8988T (cell line): Measurements from ENCODE around the gene TRAPPC2B.
A peak's percentile ranks its signal among the peaks of the same experiment; 100 is the strongest.

Experiments
- DNase-seq: peaks from one replicate; pipeline ENCODE4 v3.0.0; 2011

The TRAPPC2B gene

DNA sequence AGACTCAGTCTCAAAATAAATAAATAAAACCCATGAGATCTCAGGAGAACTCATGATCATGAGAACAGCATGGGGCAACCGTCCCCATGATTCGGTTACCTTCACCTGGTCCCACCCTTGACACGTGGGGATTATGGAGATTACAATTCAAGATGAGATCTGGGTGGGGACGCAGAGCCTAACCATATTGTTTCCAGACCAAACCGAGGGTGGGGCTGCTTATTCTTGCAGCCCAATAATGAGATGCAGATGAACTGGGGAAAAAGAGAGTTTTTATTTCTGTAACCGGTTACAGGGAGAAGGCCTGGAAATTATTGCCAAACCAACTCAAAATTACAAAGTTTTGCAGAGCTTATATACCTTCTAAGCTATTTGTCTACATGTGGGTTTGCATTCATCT is 12.8 kb downstream of the TRAPPC2B start:
- no peak for DNase-seq

- DNase-seq: no peak
Observed at GRCh38 chr19:57377498-57378146, 14.3 kb downstream of the TRAPPC2B start.

- DNase-seq: no peak
Observed at GRCh38 chr19:57380923-57381322, 17.6 kb downstream of the TRAPPC2B start.

- no peak for DNase-seq
Observed at GRCh38 chr19:57382806-57383488, 19.6 kb downstream of the TRAPPC2B start.

DNA sequence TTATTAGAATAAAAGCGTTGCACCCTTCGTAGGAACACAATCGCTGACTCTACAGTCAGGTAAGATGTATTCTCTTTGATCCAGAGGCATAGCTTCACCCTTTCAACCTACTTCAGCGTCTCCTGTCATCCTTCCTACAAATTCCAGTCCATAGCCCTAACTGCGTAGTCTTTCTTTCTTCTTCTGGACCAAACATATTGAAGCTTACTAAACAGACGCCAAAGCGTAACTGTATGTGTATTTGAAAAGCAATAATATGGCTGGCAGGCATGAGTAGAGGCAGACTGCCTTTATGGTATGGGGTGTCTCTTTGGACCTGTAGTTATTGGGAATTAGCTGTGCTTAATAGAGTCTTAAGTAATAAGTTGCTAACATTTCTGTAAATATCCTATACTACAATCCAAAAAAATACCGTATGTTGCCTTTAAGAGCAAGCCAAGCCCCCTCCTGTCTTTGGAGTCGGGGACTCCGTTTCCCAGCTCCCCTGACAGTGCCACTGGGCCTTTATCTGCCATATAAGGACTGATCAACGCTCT is 25.9 kb downstream of the TRAPPC2B start:
- DNase-seq: no peak

DNA sequence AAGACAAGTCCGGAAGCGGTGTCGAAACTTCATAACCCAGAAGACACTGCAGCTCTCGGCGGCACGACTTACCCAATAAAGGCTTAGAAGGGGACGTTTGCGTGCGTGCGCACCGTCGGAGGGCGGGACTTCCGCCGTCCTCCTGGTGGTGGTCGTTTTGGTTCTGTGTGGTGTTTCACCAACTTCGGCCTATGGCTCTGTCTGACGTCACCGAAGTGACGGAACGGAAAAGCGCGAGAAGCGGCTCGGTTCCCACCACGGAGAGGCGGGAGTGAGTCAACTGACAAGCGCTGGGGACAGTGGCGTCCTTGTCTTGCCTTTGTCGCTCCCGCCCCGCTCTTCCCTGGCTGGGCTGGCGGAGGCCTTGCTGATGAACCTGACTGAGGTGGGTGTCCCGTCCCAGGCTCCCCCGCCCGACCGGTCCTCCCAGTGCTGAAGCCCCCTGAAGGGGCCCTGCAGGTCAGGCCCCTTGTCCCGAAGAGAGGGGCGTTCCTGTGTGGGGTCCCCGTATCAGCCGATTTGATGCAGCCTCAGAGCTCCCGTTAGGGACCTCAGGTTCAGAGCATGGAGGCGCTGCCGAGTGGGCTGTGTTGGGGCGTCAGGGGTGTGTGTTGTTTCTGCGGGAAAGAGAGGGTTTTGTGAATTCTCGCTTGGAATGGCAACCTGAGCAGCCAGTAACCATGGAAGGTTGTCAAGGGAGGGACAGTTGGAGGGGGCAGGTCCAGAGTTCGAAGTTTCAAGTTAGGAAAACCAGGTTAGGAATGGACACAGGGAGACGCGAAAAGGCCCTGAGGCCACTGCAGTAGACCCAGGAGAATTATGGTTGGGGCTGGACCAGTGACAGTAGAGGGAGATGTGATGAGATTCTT is 26.6 kb downstream of the TRAPPC2B start, which contains the start of gene ZNF548:
Gene ZNF548, plus strand, starts transcription at position 125 of the 869 bp plus-strand sequence. Its CDS starts 246 bp downstream, at position 371.
- peak; percentile 47 for DNase-seq

DNA sequence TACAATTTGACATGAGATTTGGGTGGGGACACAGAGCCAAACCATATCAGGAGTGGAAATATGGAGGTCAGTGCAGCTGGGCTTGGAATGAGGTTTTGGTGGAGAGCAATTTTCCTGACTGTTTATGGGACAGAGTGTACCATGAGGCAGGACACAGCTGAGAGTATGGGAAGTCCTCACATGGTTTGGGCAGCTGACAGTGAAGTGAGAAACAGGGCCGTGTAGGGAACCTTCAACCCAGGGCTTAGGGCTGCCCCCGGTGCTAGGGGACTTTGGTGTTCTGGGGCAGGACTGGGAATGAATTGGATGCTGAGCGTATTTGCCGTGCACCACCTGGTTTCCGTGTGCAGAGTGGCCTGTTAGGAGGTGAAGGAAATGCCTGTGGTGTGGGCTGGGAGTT is 32.4 kb downstream of the TRAPPC2B start:
- DNase-seq: no peak

DNA sequence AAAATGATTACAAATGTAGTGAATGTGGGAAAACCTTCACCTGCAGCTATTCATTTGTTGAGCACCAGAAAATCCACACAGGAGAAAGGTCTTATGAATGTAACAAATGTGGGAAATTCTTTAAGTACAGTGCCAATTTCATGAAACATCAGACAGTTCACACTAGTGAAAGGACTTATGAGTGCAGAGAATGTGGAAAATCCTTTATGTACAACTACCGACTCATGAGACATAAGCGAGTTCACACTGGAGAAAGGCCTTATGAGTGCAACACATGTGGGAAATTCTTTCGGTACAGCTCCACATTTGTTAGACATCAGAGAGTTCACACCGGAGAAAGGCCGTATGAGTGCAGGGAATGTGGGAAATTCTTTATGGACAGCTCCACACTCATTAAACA is 35.5 kb downstream of the TRAPPC2B start:
- DNase-seq: no peak

DNA sequence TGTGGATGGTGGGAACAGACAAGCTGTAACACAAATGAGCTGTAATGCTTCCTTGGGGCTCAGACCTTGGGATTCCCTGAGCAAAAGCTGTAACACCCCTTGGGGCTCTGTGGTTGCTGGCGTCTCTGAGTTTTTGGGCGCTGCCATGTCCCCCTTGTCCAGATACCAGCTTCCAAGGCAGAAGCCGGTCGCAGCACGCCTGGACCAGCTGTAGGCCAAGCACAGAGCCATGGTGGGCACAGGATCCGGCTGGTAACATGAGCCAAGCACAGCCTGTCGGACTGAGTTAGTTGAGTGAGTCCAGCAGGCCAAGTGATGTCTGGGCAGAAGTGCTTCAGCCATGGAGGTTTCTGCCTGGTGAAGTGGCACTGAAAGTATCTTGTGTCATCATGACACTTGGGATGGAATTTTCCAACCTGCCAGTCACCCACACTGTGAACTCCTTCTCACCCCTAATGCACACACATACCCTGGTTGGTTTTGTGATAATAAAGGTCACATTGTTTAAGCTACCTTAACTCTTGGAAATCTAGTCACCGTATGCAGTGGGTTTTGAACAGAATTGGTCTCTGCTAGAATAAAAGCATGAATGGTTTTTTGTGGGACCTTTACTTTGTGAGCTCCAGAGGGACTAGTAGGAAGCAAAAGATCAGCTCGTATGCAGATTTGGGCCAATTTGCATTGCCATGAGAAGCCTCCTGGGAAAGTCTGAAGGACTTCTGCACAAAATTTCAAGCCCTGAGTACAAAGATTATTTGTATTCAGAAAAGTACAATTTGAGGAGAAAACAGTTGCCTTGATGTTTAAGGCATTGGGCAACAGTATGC is 40.6 kb downstream of the TRAPPC2B start:
- DNase-seq: no peak

GRCh38 chr19:57406516-57407123 is 43.3 kb downstream of the TRAPPC2B start:
- peak; percentile 71 for DNase-seq

- peak; percentile 60 for DNase-seq
Observed at GRCh38 chr19:57410877-57411671, 47.7 kb downstream of the TRAPPC2B start, which contains the start of gene ZNF17. ZNF17 (plus strand) TSS chr19:57411161; CDS start chr19:57413616, 2,455 bp downstream.
